Activated naive CD4-positive, alpha-beta T cell treated with anti-CD3 and anti-CD28 coated beads for 36 hours (primary cell): ENCODE data around the gene METTL14. TPM values are rescaled to one million over a fixed set of nuclear protein-coding genes. Genes with fewer than 3 reads are reported as not detected.

ENCODE experiments used
- CTCF ChIA-PET: fragments of 350-600 bp; sonication (Branson Sonifier 250); formaldehyde crosslinking; loops from one replicate; lab custom pipeline; 2021; ENCODE audit warnings: antibody characterized with exemption; lab: Charles Lee
- DNase-seq: peaks from one replicate; pipeline ENCODE4 v3.0.0-alpha.2; 2020
- H3K27ac Mint-ChIP-seq: one replicate; pipeline ENCODE4 v1.8.0; 2021; ENCODE audit warnings: mild to moderate bottlenecking, mixed read lengths
- H3K27me3 Mint-ChIP-seq: one replicate; pipeline ENCODE4 v1.8.0; 2021; ENCODE audit warnings: low read depth, mixed read lengths
- H3K36me3 Mint-ChIP-seq: one replicate; pipeline ENCODE4 v1.8.0; 2021; ENCODE audit warnings: low read depth, mixed read lengths
- H3K4me1 Mint-ChIP-seq: one replicate; pipeline ENCODE4 v1.8.0; 2021; ENCODE audit warnings: low read depth, mixed read lengths
- H3K4me3 Mint-ChIP-seq: one replicate; pipeline ENCODE4 v1.8.0; 2021; ENCODE audit warnings: mild to moderate bottlenecking, moderate library complexity, mixed read lengths
- H3K9me3 Mint-ChIP-seq: one replicate; pipeline ENCODE4 v1.8.0; 2021; ENCODE audit warnings: mixed read lengths
- intact Hi-C: fragments of 100-400 bp; cut with micrococcal nuclease; formaldehyde crosslinking; loops from one replicate; pipeline ENCODE4 v1.15.1; 2023
- total RNA-seq, 2 experiments: library from RNA; stranded (reverse); gene quantifications; one replicate each; pipeline ENCODE4 v1.2.3, GENCODE V29; 2021

METTL14 gene
- total RNA-seq, 2 experiments from 2014 or later = 35.9 to 36.9 TPM

DNA sequence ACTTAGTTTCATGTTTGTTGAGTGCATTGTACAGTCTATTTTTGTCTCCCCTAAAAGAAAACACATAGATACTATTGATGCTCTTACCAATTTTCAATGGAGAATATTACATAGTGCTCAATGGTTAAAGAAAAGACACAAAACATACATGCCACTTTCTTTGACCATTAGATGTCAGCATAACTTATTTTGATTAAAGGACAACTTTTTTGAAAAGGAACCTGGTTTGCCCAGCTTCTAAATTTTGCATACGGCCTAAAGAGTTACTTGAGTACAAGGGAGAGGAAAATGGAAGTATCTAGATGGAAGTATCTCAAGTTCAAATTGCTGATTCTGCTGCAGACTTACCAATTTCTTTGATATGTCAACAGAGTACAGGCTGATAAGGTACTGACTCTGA lies 68.5 kb downstream of the METTL14 start:
- DNase-seq = no peak
- H3K9me3 Mint-ChIP-seq = no peaks in the 10 kb centered on the region
- CTCF ChIA-PET = interaction anchor here (1.0 to 1.8 kb wide), 2 partner anchors 12 to 18 kb away, joined by 3 to 6 read pairs; no protein-coding TSS in a partner anchor
- H3K27me3 Mint-ChIP-seq = no peaks in the 10 kb centered on the region
- peaks cover 12% of the 10 kb centered on the region for H3K36me3 Mint-ChIP-seq
- H3K27ac Mint-ChIP-seq = no peak overlapping the region
- intact Hi-C loops = no loop called here
- H3K4me3 Mint-ChIP-seq = no peak overlapping the region
- H3K4me1 Mint-ChIP-seq = no peaks in the 10 kb centered on the region

DNA sequence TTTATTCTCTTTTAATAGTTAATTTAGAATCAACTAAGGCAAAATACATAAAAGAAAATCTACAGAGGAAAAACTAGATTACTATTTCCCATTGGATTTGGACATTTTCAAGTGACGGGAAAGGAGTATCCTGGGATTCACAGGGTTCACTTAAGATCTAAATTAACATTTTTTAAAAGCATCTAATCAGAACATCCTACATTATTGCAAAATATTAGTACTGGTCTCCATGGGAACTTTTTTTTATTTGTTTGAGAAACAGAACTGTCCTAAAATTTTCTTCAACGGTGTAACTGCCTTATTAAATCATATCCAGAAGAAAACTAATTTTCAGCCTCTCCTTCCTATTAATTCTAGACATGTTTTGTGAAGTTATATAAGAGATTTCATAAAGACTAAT lies 69.7 kb downstream of the METTL14 start:
- Mint-ChIP-seq H3K9me3 (no peaks in the 10 kb centered on the region), H3K4me3 (no peak overlapping the region), H3K27ac (no peak overlapping the region), H3K27me3 (no peaks in the 10 kb centered on the region), H3K36me3 (peaks cover 10% of the 10 kb centered on the region), H3K4me1 (no peaks in the 10 kb centered on the region)
- intact Hi-C loops = no loop called here
- no peak for DNase-seq
- CTCF ChIA-PET = interaction anchor here (1.0 to 1.8 kb wide), 2 partner anchors 14 to 17 kb away, joined by 3 to 6 read pairs; no protein-coding TSS in a partner anchor

DNA sequence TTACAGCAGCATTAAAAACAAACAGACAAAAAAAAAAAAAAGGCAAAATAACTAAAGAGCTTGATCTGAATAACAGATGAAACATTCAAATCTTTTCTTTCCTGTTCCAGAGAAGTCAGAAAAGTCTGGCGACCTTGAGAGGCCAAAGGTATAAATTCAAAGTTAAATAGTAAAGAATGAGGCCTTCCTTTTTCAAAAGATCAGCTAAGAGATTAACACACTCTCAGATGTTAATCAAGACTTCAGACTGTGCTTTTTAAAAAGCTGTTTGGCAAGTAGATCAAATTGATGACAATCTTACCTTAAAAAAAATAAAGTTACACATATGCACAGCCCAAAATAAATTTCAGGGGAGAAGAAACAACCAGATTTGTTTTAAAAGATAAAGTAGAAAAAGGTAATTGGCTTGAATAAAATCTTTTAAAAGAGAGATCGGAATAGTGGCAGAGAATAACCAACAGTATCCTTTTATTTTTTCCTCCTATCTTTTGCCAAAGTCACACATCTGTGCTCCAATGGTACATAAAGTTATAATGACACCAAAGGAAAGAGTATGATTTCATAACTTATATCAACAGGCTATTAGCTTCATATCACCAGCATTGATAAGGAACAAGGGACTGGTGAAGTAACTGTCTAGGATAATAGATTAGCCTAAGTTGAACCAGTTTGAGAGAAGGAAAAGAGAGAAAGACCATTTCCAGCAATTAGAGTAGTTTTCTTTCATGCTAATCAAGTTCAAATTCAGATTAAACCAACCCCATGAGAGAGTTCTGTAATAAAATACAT lies 70.4 kb downstream of the METTL14 start:
- CTCF ChIA-PET = interaction anchor here (1.0 to 1.2 kb wide), 2 partner anchors 109 to 135 kb away, joined by 3 to 5 read pairs; no protein-coding TSS in a partner anchor

DNA sequence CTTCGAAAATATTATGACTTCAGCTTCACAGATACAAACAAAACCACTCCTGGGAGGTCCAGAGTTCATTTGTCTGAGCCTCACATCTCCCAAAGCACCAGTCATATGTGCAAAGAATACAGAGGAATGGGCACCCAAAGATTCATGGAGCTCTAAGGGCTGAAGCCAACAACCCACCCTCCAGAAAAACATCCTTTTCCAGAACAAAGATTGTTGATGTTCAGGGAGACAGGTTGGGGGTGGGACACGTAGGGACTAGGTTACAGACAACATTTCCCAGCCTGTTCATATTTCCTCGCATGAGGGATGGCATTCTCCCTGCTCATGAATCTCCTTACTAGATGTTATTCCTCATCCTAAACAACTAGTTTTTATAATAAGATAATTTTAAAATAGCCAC lies 71.2 kb downstream of the METTL14 start:
- intact Hi-C loops = no loop called here
- no peak overlapping the region for H3K27ac Mint-ChIP-seq
- H3K9me3 Mint-ChIP-seq = no peaks in the 10 kb centered on the region
- DNase-seq = no peak
- CTCF ChIA-PET = interaction anchor here (1.0 to 1.2 kb wide), 2 partner anchors 108 to 134 kb away, joined by 3 to 5 read pairs; no protein-coding TSS in a partner anchor
- no peaks in the 10 kb centered on the region for H3K27me3 Mint-ChIP-seq
- H3K4me3 Mint-ChIP-seq = no peak overlapping the region
- H3K4me1 Mint-ChIP-seq = no peaks in the 10 kb centered on the region
- H3K36me3 Mint-ChIP-seq = peaks cover 10% of the 10 kb centered on the region

More for the DNA sequence above, 70.4 kb downstream of the METTL14 start:
- Mint-ChIP-seq H3K27me3 (no peaks in the 10 kb centered on the region), H3K36me3 (peaks cover 12% of the 10 kb centered on the region), H3K4me3 (no peak overlapping the region), H3K9me3 (no peaks in the 10 kb centered on the region), H3K27ac (no peak overlapping the region), H3K4me1 (no peaks in the 10 kb centered on the region)
- intact Hi-C loops = no loop called here
- DNase-seq = no peak

DNA sequence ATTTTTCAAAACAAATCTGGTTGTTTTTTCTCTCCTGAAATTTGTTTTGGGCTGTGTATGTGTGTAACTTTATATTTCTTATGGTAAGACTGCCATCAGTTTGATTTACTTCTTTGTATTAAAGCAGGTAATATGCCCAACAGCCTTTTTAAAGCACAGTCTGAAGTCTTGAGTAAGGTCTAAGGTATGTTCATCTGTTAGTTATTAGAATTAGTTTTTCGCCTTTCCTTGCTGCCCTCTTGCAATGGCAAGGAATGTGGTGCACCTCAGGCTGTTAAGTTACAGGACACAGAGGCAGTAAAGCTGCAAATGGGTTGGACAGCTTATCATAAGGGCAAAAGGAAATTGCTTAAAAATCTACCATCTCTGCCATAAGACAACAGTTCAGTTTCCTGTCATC lies 71.8 kb downstream of the METTL14 start:
- intact Hi-C loops = no loop called here
- CTCF ChIA-PET = interaction anchor here (1.2 kb wide), 1 partner anchor 108 kb away, joined by 5 read pairs; no protein-coding TSS in a partner anchor
- Mint-ChIP-seq H3K9me3 (no peaks in the 10 kb centered on the region), H3K27me3 (no peaks in the 10 kb centered on the region), H3K4me3 (no peak overlapping the region), H3K36me3 (peaks cover 6% of the 10 kb centered on the region), H3K27ac (no peak overlapping the region), H3K4me1 (no peaks in the 10 kb centered on the region)
- DNase-seq = no peak

DNA sequence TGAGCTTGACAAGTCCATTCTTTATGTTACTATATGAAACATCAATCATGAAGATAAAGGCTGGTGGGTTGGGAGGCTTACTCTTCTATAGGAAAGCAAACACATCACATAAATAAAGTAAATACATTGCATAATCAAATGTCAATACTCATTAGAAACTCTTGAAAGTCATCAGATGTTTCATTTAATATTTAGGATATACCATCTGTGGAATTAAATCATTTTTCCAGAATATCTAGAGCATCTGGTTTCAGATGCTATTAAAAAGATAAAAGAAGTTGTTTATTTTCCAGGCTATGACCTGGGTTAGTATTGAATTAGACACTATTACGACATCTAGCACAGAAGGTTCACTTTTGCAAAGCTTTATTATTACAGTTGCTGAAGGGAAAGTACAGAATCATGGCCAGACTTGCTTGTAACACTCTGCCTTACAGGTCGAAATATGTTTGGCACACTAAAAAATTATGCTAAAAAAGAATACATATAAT lies 72.6 kb downstream of the METTL14 start:
- no peaks in the 10 kb centered on the region for H3K27me3 Mint-ChIP-seq
- CTCF ChIA-PET = no interaction called here
- no peak overlapping the region for H3K4me3 Mint-ChIP-seq
- no peak overlapping the region for H3K27ac Mint-ChIP-seq
- H3K4me1 Mint-ChIP-seq = no peaks in the 10 kb centered on the region
- H3K9me3 Mint-ChIP-seq = no peaks in the 10 kb centered on the region
- intact Hi-C loops = no loop called here
- no peak for DNase-seq
- peaks cover 6% of the 10 kb centered on the region for H3K36me3 Mint-ChIP-seq

DNA sequence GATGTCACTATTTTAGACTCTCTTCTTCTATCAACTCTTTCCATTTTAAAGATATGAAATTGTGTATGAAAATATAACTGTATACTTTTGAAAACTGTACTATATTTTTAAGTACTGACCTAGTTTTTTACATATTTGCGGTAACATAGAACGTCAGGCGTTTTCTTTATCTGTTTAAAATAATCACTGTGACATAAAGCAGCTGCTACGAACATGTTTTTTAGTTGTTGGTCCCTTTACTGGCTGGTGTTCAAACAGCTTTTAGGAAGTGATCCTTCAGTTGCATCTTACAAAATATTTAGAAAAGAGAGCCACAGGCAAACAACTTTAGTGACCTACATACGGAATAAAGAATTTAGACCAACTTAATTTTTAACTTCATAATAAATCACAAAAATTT lies 73.1 kb downstream of the METTL14 start:
- no peak overlapping the region for H3K4me3 Mint-ChIP-seq
- no peak for DNase-seq
- peaks cover 5% of the 10 kb centered on the region for H3K36me3 Mint-ChIP-seq
- H3K27me3 Mint-ChIP-seq = no peaks in the 10 kb centered on the region
- CTCF ChIA-PET = no interaction called here
- H3K27ac Mint-ChIP-seq = no peak overlapping the region
- intact Hi-C loops = no loop called here
- H3K4me1 Mint-ChIP-seq = no peaks in the 10 kb centered on the region
- H3K9me3 Mint-ChIP-seq = no peaks in the 10 kb centered on the region

DNA sequence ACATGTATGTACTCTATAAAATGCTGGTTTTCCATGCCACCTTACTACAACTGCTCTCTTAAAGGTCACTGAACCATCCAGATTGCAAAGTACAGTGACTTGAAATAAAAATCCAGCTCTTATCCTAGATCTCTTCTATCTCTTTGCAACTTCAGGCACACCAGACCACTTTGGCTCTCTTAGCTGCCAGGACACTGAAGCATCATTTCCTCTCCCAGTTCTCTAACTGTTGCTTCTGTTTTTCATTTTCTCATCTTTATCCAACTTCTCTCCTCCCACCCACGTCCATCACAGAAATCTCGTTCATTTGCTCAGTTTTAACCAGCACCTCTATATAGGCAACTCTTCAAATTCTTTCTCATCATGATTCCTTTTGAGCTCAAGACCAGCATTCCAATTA lies 74.3 kb downstream of the METTL14 start:
- Mint-ChIP-seq H3K27me3 (no peaks in the 10 kb centered on the region), H3K4me1 (no peaks in the 10 kb centered on the region), H3K36me3 (peaks cover 12% of the 10 kb centered on the region), H3K27ac (no peak overlapping the region), H3K4me3 (no peak overlapping the region), H3K9me3 (no peaks in the 10 kb centered on the region)
- no peak for DNase-seq
- intact Hi-C loops = no loop called here
- CTCF ChIA-PET = interaction anchor here (1.2 kb wide), 1 partner anchor 105 kb away, joined by 3 read pairs; no protein-coding TSS in a partner anchor

DNA sequence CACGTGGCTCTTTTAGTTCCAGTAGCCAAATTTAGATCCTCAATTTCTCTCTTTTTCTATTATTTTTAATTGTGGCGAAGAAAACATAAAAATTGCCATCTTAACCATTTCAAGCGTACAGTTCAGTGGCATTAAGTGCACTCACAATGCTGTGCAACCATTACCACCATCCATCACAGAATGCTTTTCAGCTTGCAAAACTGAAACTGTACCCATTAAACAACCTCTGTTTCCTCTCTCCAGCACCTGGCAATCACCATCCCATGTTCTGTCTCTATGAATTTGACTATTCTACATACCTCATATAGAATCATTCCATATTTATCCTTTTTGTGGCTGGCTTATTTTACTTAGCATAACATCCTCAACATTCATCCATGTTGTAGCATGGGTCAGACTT lies 74.9 kb downstream of the METTL14 start:
- DNase-seq = no peak
- Mint-ChIP-seq H3K27ac (no peak overlapping the region), H3K4me3 (no peak overlapping the region), H3K9me3 (no peaks in the 10 kb centered on the region), H3K36me3 (peaks cover 12% of the 10 kb centered on the region), H3K4me1 (no peaks in the 10 kb centered on the region), H3K27me3 (no peaks in the 10 kb centered on the region)
- CTCF ChIA-PET = interaction anchor here (1.2 kb wide), 1 partner anchor 104 kb away, joined by 3 read pairs; no protein-coding TSS in a partner anchor
- intact Hi-C loops = no loop called here

DNA sequence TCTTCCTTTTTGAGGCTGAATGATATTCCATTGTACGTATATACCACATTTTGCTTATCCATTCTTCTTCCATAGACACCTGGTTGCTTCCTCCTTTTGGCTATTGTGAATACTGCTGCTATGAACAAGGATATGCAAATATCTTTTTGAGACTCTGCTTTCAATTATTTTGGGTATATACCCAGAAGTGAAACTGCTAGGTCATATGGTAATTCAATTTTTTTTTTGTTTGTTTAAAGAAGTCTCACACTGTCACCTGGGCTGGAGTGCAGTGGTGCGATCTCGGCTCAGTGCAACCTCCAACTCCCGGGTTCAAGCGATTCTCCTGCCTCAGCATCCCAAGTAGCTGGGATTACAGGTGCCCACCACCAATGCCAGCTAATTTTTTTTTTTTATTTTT lies 75.3 kb downstream of the METTL14 start:
- Mint-ChIP-seq H3K4me3 (no peak overlapping the region), H3K4me1 (no peaks in the 10 kb centered on the region), H3K9me3 (no peaks in the 10 kb centered on the region), H3K27ac (no peak overlapping the region), H3K36me3 (peaks cover 12% of the 10 kb centered on the region), H3K27me3 (no peaks in the 10 kb centered on the region)
- intact Hi-C loops = no loop called here
- CTCF ChIA-PET = no interaction called here
- DNase-seq = no peak

DNA sequence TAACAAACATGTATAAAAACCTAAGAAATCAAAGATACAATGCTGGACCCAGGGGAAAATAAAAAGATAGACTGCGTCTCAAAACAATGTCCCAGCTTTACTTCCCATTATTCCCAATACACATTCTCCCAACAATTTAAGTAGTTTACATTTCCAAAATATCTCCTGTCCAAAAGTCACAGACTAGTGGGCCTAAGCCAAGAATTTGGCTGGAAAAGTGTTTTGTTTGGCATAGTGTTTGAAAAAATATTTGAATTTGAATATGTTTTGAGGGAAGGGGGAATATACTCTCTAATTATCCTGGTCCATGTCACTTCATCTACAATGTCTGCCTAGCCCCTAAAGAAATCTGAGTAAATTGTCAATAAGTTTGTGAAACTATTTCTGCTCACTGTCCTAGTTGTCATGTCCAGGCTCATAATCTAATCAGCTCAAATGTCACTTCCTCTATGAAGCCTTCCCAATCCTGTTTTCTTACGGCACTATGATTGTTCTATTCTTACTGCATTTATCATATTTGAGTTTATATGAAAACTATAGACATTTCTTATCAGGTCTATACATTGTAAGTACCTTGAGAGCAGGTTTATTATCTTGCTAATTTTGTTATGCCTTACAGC lies 76.3 kb downstream of the METTL14 start:
- CTCF ChIA-PET = no interaction called here
- Mint-ChIP-seq H3K27ac (no peak overlapping the region), H3K9me3 (no peaks in the 10 kb centered on the region), H3K27me3 (no peaks in the 10 kb centered on the region), H3K4me1 (no peaks in the 10 kb centered on the region), H3K36me3 (peaks cover 12% of the 10 kb centered on the region), H3K4me3 (no peak overlapping the region)
- DNase-seq = no peak
- intact Hi-C loops = no loop called here

DNA sequence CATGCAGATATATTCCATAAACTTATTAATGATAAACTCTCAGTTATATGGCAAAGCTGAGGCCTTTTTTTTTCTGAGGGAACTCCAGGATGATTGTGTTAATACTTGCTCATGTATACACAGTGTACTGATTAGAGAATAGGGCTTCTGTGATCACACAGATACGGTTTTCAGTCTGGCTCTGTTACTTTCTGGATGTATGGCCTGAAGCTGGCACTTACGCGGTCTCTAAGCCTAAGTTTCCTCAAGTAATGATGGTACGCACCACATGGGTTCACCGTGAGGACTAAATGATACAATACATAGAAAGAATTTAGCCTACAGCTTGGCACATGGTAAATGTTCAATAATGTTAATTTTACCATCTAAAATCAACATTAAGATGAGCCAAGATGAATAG lies 77.0 kb downstream of the METTL14 start:
- intact Hi-C loops = no loop called here
- no peak for DNase-seq
- Mint-ChIP-seq H3K36me3 (peaks cover 16% of the 10 kb centered on the region), H3K9me3 (no peaks in the 10 kb centered on the region), H3K27me3 (no peaks in the 10 kb centered on the region), H3K4me3 (no peak overlapping the region), H3K27ac (no peak overlapping the region), H3K4me1 (no peaks in the 10 kb centered on the region)
- CTCF ChIA-PET = interaction anchor here (0.7 kb wide), 2 partner anchors 102 to 128 kb away, joined by 3 to 4 read pairs; no protein-coding TSS in a partner anchor
